Measurements from ENCODE around the gene FOXE1.

FOXE1 gene

GRCh38 chr9:97830884-97831829, 21.9 kb upstream of the FOXE1 start:
- Histone ChIP-seq H3K9ac (ENCODE audit: low read length) (no peak overlapping the region), H3K27ac (ENCODE audit: low read depth, low read length) (no peak overlapping the region), H3K27me3 (ENCODE audit: control insufficient read depth, insufficient read depth, low read length) (peaks cover 4% of the 10 kb centered on the region), H3K4me3 (ENCODE audit: low read length) (no peak overlapping the region), H3K4me1 (ENCODE audit: control insufficient read depth, insufficient read depth, low read length) (no peaks in the 10 kb centered on the region), H3K36me3 (ENCODE audit: control insufficient read depth, insufficient read depth, low read length) (no peaks in the 10 kb centered on the region)

- Histone ChIP-seq H3K36me3 (ENCODE audit: control insufficient read depth, insufficient read depth, low read length) (no peaks in the 10 kb centered on the region), H3K27me3 (ENCODE audit: control insufficient read depth, insufficient read depth, low read length) (peaks cover 4% of the 10 kb centered on the region), H3K4me3 (ENCODE audit: low read length) (no peak overlapping the region), H3K9ac (ENCODE audit: low read length) (no peak overlapping the region), H3K4me1 (ENCODE audit: control insufficient read depth, insufficient read depth, low read length) (no peaks in the 10 kb centered on the region), H3K27ac (ENCODE audit: low read depth, low read length) (no peak overlapping the region)
Measured at GRCh38 chr9:97831843-97832636, 21.0 kb upstream of the FOXE1 start.

- Histone ChIP-seq H3K36me3 (ENCODE audit: control insufficient read depth, insufficient read depth, low read length) (no peaks in the 10 kb centered on the region), H3K4me3 (ENCODE audit: low read length) (no peak overlapping the region), H3K9ac (ENCODE audit: low read length) (no peak overlapping the region), H3K27me3 (ENCODE audit: control insufficient read depth, insufficient read depth, low read length) (peaks cover 4% of the 10 kb centered on the region), H3K4me1 (ENCODE audit: control insufficient read depth, insufficient read depth, low read length) (no peaks in the 10 kb centered on the region), H3K27ac (ENCODE audit: low read depth, low read length) (no peak overlapping the region)
Measured at GRCh38 chr9:97840521-97840920, 12.5 kb upstream of the FOXE1 start.

- Histone ChIP-seq H3K4me1 (ENCODE audit: control insufficient read depth, insufficient read depth, low read length) (no peaks in the 10 kb centered on the region), H3K4me3 (ENCODE audit: low read length) (no peak overlapping the region), H3K9ac (ENCODE audit: low read length) (no peak overlapping the region), H3K36me3 (ENCODE audit: control insufficient read depth, insufficient read depth, low read length) (no peaks in the 10 kb centered on the region), H3K27me3 (ENCODE audit: control insufficient read depth, insufficient read depth, low read length) (peaks cover 25% of the 10 kb centered on the region), H3K27ac (ENCODE audit: low read depth, low read length) (no peak overlapping the region)
Measured at GRCh38 chr9:97842960-97843359, 10.1 kb upstream of the FOXE1 start.

- H3K27ac ChIP-seq (ENCODE audit: low read depth, low read length), result no peak overlapping the region
- H3K4me3 ChIP-seq (ENCODE audit: low read length), result no peak overlapping the region
- peaks cover 46% of the 10 kb centered on the region for H3K27me3 ChIP-seq (ENCODE audit: control insufficient read depth, insufficient read depth, low read length)
- no peaks in the 10 kb centered on the region for H3K4me1 ChIP-seq (ENCODE audit: control insufficient read depth, insufficient read depth, low read length)
- H3K9ac ChIP-seq (ENCODE audit: low read length), result no peak overlapping the region
- no peaks in the 10 kb centered on the region for H3K36me3 ChIP-seq (ENCODE audit: control insufficient read depth, insufficient read depth, low read length)
Measured at GRCh38 chr9:97845130-97845529, 7.9 kb upstream of the FOXE1 start.

- no peak overlapping the region for H3K4me3 ChIP-seq (ENCODE audit: low read length)
- H3K36me3 ChIP-seq (ENCODE audit: control insufficient read depth, insufficient read depth, low read length), result no peaks in the 10 kb centered on the region
- no peak overlapping the region for H3K9ac ChIP-seq (ENCODE audit: low read length)
- H3K4me1 ChIP-seq (ENCODE audit: control insufficient read depth, insufficient read depth, low read length), result no peaks in the 10 kb centered on the region
- H3K27ac ChIP-seq (ENCODE audit: low read depth, low read length), result no peak overlapping the region
- H3K27me3 ChIP-seq (ENCODE audit: control insufficient read depth, insufficient read depth, low read length), result peaks cover 48% of the 10 kb centered on the region
Measured at GRCh38 chr9:97845763-97846162, 7.3 kb upstream of the FOXE1 start.

- Histone ChIP-seq H3K4me1 (ENCODE audit: control insufficient read depth, insufficient read depth, low read length) (no peaks in the 10 kb centered on the region), H3K27me3 (ENCODE audit: control insufficient read depth, insufficient read depth, low read length) (peaks cover 48% of the 10 kb centered on the region), H3K27ac (ENCODE audit: low read depth, low read length) (no peak overlapping the region), H3K4me3 (ENCODE audit: low read length) (no peak overlapping the region), H3K9ac (ENCODE audit: low read length) (no peak overlapping the region), H3K36me3 (ENCODE audit: control insufficient read depth, insufficient read depth, low read length) (no peaks in the 10 kb centered on the region)
Measured at GRCh38 chr9:97846347-97846746, 6.7 kb upstream of the FOXE1 start.

GRCh38 chr9:97847474-97848214, 5.4 kb upstream of the FOXE1 start:
- peaks cover 59% of the 10 kb centered on the region for H3K27me3 ChIP-seq (ENCODE audit: control insufficient read depth, insufficient read depth, low read length)
- H3K36me3 ChIP-seq (ENCODE audit: control insufficient read depth, insufficient read depth, low read length), result no peaks in the 10 kb centered on the region
- no peaks in the 10 kb centered on the region for H3K4me1 ChIP-seq (ENCODE audit: control insufficient read depth, insufficient read depth, low read length)
- H3K9ac ChIP-seq (ENCODE audit: low read length), result no peak overlapping the region
- H3K27ac ChIP-seq (ENCODE audit: low read depth, low read length), result no peak overlapping the region
- no peak overlapping the region for H3K4me3 ChIP-seq (ENCODE audit: low read length)

GRCh38 chr9:97848215-97848479, 4.9 kb upstream of the FOXE1 start:
- no peak overlapping the region for H3K4me3 ChIP-seq (ENCODE audit: low read length)
- peaks cover 58% of the 10 kb centered on the region for H3K27me3 ChIP-seq (ENCODE audit: control insufficient read depth, insufficient read depth, low read length)

GRCh38 chr9:97848480-97849237, 4.4 kb upstream of the FOXE1 start:
- Histone ChIP-seq H3K4me3 (ENCODE audit: low read length) (peak overlapping the region; percentile 27), H3K9ac (ENCODE audit: low read length) (no peak overlapping the region), H3K27ac (ENCODE audit: low read depth, low read length) (no peak overlapping the region), H3K36me3 (ENCODE audit: control insufficient read depth, insufficient read depth, low read length) (no peaks in the 10 kb centered on the region), H3K27me3 (ENCODE audit: control insufficient read depth, insufficient read depth, low read length) (peaks cover 62% of the 10 kb centered on the region), H3K4me1 (ENCODE audit: control insufficient read depth, insufficient read depth, low read length) (no peaks in the 10 kb centered on the region)

More at GRCh38 chr9:97848215-97848479, 4.9 kb upstream of the FOXE1 start:
- H3K36me3 ChIP-seq (ENCODE audit: control insufficient read depth, insufficient read depth, low read length), result no peaks in the 10 kb centered on the region
- no peaks in the 10 kb centered on the region for H3K4me1 ChIP-seq (ENCODE audit: control insufficient read depth, insufficient read depth, low read length)
- no peak overlapping the region for H3K9ac ChIP-seq (ENCODE audit: low read length)
- H3K27ac ChIP-seq (ENCODE audit: low read depth, low read length), result no peak overlapping the region

GRCh38 chr9:97849980-97850379, 3.0 kb upstream of the FOXE1 start:
- H3K9ac ChIP-seq (ENCODE audit: low read length), result no peak overlapping the region
- H3K4me1 ChIP-seq (ENCODE audit: control insufficient read depth, insufficient read depth, low read length), result no peaks in the 10 kb centered on the region
- peaks cover 68% of the 10 kb centered on the region for H3K27me3 ChIP-seq (ENCODE audit: control insufficient read depth, insufficient read depth, low read length)
- no peak overlapping the region for H3K4me3 ChIP-seq (ENCODE audit: low read length)
- no peak overlapping the region for H3K27ac ChIP-seq (ENCODE audit: low read depth, low read length)
- no peaks in the 10 kb centered on the region for H3K36me3 ChIP-seq (ENCODE audit: control insufficient read depth, insufficient read depth, low read length)

All from rectal smooth muscle tissue (tissue), 1 donor.